HG02763 (cell line): ENCODE data around the gene RIPK1.

Experiments used
- ATAC-seq: cut with Tn5 transposase; IDR thresholded peaks from one replicate; pipeline ENCODE4 v1.9.1; 2021; ENCODE audit warnings: mild to moderate bottlenecking, moderate library complexity; ENCODE audit not compliant: unreplicated experiment

RIPK1 gene

GRCh38 chr6:3159805-3160781 lies 91.8 kb downstream of the RIPK1 start:
- no peak for ATAC-seq

DNA sequence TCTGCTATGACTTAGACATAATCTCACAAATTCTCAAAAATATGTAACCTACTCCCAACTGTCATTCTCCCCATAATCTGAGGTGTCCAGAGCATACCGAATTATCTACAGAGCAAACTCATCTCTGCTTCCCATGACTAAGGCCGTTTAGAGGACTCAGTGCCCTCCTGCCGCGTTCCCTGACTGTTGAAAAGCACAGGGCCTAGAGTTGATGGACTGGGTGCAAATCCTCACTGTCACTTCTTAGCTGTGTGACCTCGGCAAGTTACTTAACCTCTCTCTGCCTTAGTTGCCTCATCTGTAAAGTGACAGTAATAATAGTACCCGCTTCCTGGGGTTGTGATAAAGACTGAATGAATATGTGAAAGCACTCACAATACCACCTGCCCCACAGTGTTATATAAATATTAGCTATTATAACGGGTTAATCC lies 93.8 kb downstream of the RIPK1 start:
- ATAC-seq = no peak

DNA sequence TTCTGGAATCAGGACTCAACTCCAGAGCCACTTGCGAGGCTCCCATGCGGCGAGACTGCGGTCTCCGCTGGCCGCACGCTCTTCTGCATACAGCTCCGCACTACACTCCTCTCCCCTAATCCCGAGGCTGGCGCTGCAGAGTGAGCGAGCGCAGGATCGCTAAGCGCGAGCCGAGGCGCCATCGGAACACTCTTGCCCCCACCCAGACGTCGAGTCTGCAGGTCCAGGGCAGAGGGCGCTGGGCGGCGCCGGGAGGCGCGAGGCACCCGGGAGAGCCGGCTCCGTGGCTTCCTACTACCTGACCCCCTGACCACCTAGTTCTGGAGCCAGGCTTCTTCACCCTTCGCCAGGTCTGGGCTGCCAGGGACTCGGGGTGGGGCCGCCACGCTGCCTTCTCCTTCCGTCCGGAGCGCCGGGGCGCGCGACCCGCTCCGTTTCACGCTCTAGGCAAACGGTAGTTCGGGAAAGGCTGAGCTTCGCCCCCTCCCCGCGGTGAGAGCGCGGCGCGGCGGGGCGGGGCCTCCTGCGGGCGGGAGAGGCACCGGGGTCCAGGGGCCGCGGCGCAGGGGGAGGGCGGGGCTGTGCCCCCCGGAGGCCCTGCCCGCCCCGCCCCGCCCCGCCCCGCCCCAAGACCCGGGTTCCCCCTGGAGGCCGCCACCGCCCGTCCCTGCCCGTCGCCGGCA lies 94.4 kb downstream of the RIPK1 start:
- peak; percentile 53 for ATAC-seq

- ATAC-seq = no peak
Observed at GRCh38 chr6:3163248-3163594, 94.9 kb downstream of the RIPK1 start.

DNA sequence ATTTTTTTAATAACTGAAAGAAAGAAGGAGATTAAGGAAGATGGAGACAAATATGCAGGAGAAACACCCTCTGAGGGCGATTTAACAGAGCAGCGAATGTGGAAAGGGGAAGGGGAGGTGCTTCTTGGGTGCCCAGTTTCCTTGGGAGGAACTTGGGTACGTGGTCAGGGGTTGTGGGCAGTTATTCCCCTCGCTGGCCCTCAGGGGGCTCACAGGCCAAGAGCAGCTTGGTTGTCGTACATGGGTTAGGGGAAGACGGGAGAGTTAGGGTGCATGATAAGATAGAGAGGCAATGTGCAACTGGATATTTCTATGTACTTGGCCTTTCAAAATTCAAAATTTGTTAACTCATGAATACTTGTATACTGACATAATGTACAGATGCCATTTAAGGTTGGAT lies 96.1 kb downstream of the RIPK1 start:
- no peak for ATAC-seq
